K562 (cell line): ENCODE results near the gene ZNF648. TPM values are rescaled to one million over a fixed set of nuclear protein-coding genes. Genes with fewer than 3 reads are reported as not detected.

ENCODE experiments used
- ATAC-seq: fragments of 200-7000 bp; cut with Tn5 transposase; 3 replicates; pipeline ENCODE4 v1.9.1; 2020; ENCODE audit warnings: moderate library complexity
- BruUV-seq: library from RNA; stranded (reverse); fragments of 400-500 nt; replicated peaks from 2 replicates; lab custom pipeline; 2021; lab: Mats Ljungman, UMichigan
- CTCF ChIA-PET: fragments of 300-600 bp; formaldehyde crosslinking; extraction: SDS; loops from one replicate; lab custom pipeline; 2021; ENCODE audit warnings: low intra/inter-chr PET ratio; lab: Yijun Ruan, JAX
- POLR2A ChIA-PET: fragments of 300-600, 350-650 bp; sonication (Branson Sonifier 250); formaldehyde crosslinking; extraction: SDS; loops from one replicate; lab custom pipeline; 2021; ENCODE audit warnings: antibody characterized with exemption, inconsistent platforms; lab: Yijun Ruan, JAX
- DNase-seq, 4 experiments: peaks; one replicate each; pipeline versions ENCODE4 v3.0.0 to v3.0.0-alpha.2; 2011 to 2018; ENCODE audit warnings: low spot score in 3 of 4, mixed read lengths in 3 of 4; ENCODE audit errors: extremely low read depth in 1 of 4
- FAIRE-seq: peaks from 2 replicates; lab custom pipeline; 2011; peaks lifted over from hg19 to GRCh38; lab: Jason Lieb, UNC
- H2AFZ ChIP-seq: 2 replicates; pipeline ENCODE4 v1.6.0; 2011; ENCODE audit warnings: low read depth, low read length, control low read depth, inconsistent platforms
- H3K27ac ChIP-seq: fragments of 200-600 bp; 3 replicates; pipeline ENCODE4 v1.8.0; 2011; ENCODE audit warnings: low read depth, mild to moderate bottlenecking, control low read depth, inconsistent platforms, low read length, moderate library complexity, mixed read lengths; ENCODE audit errors: extremely low read depth
- H3K27me3 ChIP-seq, 2 experiments: fragments of 300-600 bp in 1 of 2; 2 replicates in 1 of 2; 3 replicates in 1 of 2; pipeline versions ENCODE4 v1.6.0 to v1.8.0; 2011; ENCODE audit warnings: inconsistent platforms in 2 of 2, low read length in 2 of 2, mild to moderate bottlenecking in 1 of 2, mixed read lengths in 1 of 2, moderate library complexity in 1 of 2; ENCODE audit not compliant: control insufficient read depth in 2 of 2, insufficient read depth in 2 of 2
- H3K36me3 ChIP-seq: fragments of 300-600 bp; 3 replicates; pipeline ENCODE4 v1.8.0; 2011; ENCODE audit warnings: mild to moderate bottlenecking, low read length, inconsistent platforms; ENCODE audit not compliant: control insufficient read depth, insufficient read depth
- H3K4me1 ChIP-seq, 2 experiments: fragments of 200-600 bp in 1 of 2; replicated peaks in 1 of 2; 2 replicates in 1 of 2; 3 replicates in 1 of 2; pipeline versions ENCODE4 v1.5.1 to v1.8.0; 2011; ENCODE audit warnings: inconsistent platforms in 2 of 2, low read length in 2 of 2, mild to moderate bottlenecking in 1 of 2, mixed read lengths in 1 of 2, moderate library complexity in 1 of 2; ENCODE audit not compliant: control insufficient read depth in 2 of 2, insufficient read depth in 2 of 2
- H3K4me2 ChIP-seq: 2 replicates; pipeline ENCODE4 v1.6.1; 2011; ENCODE audit warnings: low read length, control low read depth, inconsistent platforms, mixed read lengths; ENCODE audit not compliant: insufficient read depth
- H3K4me3 ChIP-seq: fragments of 200-600 bp; sonication (generic), shearing (Covaris generic); 2 replicates; pipeline ENCODE4 v1.5.1; 2016; ENCODE audit warnings: control low read depth, inconsistent platforms
- H3K79me2 ChIP-seq: fragments of 200-600 bp; 3 replicates; pipeline ENCODE4 v1.8.0; 2011; ENCODE audit warnings: low read length, inconsistent platforms; ENCODE audit not compliant: control insufficient read depth, insufficient read depth
- H3K9ac ChIP-seq, 2 experiments: 2 replicates each; pipeline versions ENCODE4 v1.6.0 to v1.6.1; 2011; ENCODE audit warnings: low read depth in 2 of 2, low read length in 2 of 2, control low read depth in 1 of 2, inconsistent platforms in 1 of 2, mild to moderate bottlenecking in 1 of 2, mixed read lengths in 1 of 2; ENCODE audit not compliant: insufficient read depth in 1 of 2
- H3K9me1 ChIP-seq: one replicate; pipeline ENCODE4 v1.6.0; 2011; ENCODE audit warnings: inconsistent platforms, mild to moderate bottlenecking, low read length, moderate library complexity; ENCODE audit not compliant: control insufficient read depth, insufficient read depth
- H3K9me3 ChIP-seq: replicated peaks from 2 replicates; pipeline ENCODE4 v1.5.1; 2011; ENCODE audit warnings: low read depth, low read length, inconsistent platforms; ENCODE audit not compliant: control insufficient read depth, insufficient read depth
- H4K20me1 ChIP-seq: replicated peaks from 2 replicates; pipeline ENCODE4 v1.6.1; 2011; ENCODE audit warnings: low read length, inconsistent platforms, mixed read lengths; ENCODE audit not compliant: control insufficient read depth, insufficient read depth
- E2F3 ChIP-seq: fragments of 250-450 bp; sonication (Bioruptor Pico); IDR thresholded peaks from 2 replicates; pipeline ENCODE4 v1.4.0; 2020; ENCODE audit warnings: mild to moderate bottlenecking
- E2F4 ChIP-seq: sonication (generic); formaldehyde crosslinking; IDR thresholded peaks from 2 replicates; pipeline ENCODE4 v1.8.0; 2022; ENCODE audit warnings: mild to moderate bottlenecking, low read depth, missing genetic modification reagents
- SMC3 ChIP-seq: conservative IDR thresholded peaks from 2 replicates; pipeline ENCODE4 v1.6.1; 2011; ENCODE audit warnings: low read depth, low read length, improper control_type of control experiment; ENCODE audit not compliant: insufficient read depth
- SRSF1 ChIP-seq: fragments of 200-400 bp; formaldehyde crosslinking; IDR thresholded peaks from 2 replicates; pipeline ENCODE4 v1.6.1; 2017; ENCODE audit warnings: mild to moderate bottlenecking, low read depth, low read length, moderate library complexity
- ZNF12 ChIP-seq: sonication (generic); formaldehyde crosslinking; IDR thresholded peaks from 2 replicates; pipeline ENCODE4 v1.4.0; 2020; ENCODE audit warnings: mild to moderate bottlenecking, missing genetic modification reagents
- WGBS: fragments of 100-300 bp; shearing (Covaris generic); methylation state at CpG from one replicate; pipeline ENCODE4 v1.1.6; 2016; ENCODE audit warnings: low coverage, mixed read lengths; ENCODE audit not compliant: insufficient coverage; ENCODE audit errors: missing lambda C conversion rate; 5-methylcytosine and 5-hydroxymethylcytosine counted together
- in situ Hi-C: fragments of 300-500 bp; cut with MboI; formaldehyde crosslinking; loops from 4 replicates; pipeline ENCODE4 v1.15.0; 2018; ENCODE audit warnings: inconsistent platforms, mixed read lengths
- intact Hi-C: fragments of 100-400 bp; cut with micrococcal nuclease; formaldehyde crosslinking; loops from 2 replicates; pipeline ENCODE4 v1.14.2; 2022
- polyA plus RNA-seq, 8 experiments: library from polyadenylated mRNA; depleted of rRNA in 4 of 8; stranded (reverse) in 5 of 8; unstranded in 3 of 8; fragments of >200 nt; fragmentation: Nextera tagmentation in 2 of 8; fragmentation: Illumina TruSeq in 1 of 8; extraction: Ambion mirVana in 2 of 8; extraction: Trizol in 1 of 8; gene quantifications; 2 replicates each; pipeline versions ENCODE4 v1.2.1 to v1.2.3, GENCODE V29; 2011 to 2014; ENCODE audit warnings: inconsistent platforms in 1 of 8, missing spikeins in 1 of 8
- total RNA-seq, 7 experiments: library from RNA; depleted of rRNA in 6 of 7; stranded (reverse); fragments of >200 nt in 6 of 7; fragmentation: Illumina TruSeq in 2 of 7; extraction: Trizol in 2 of 7; gene quantifications; 2 replicates each; pipeline versions ENCODE4 v1.2.1 to v1.2.3, GENCODE V29; 2011 to 2021; ENCODE audit warnings: low replicate concordance in 1 of 7

The ZNF648 gene
- total and polyA plus RNA-seq, 9 of the 15 experiments (the other 6 are each of a cell fraction or from before 2014, with no cell fraction given) = 0.06 to 0.27 (median 0.18) TPM; not detected in 2

DNA sequence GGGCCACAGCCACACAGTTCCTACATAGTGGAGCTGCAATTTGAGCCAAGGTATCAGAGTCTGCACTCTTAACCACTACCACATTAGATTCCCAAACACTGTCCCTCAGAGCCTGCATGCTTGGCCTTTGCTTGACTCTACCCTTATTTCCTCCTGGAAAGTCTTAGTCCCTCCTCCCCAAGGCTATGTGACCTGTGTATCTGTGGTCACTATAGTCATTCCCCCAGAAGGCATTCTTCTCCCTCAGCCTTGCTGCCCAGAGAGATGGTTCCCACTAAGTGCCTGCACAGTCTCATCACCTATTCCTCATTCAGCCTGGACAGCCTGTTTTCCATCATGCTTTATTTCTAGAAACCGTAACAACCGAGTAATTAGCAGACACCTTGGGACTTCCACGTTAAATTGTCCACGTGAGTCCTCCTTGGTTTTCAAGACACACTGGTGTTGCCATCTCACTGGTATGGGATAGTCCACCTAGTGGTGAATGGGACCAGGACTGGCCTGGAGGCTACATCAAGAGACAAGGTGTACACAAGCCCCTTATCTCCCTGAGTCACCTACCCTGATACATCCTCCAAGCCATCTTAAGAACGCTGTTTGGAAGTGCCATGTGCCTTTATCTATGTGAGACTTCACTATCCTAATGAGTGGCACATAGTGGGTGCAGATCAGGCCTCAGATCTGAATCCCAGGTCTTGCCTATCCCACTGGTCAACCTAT lies 3.8 kb upstream of the ZNF648 start:
- CTCF ChIA-PET = no interaction called here
- POLR2A ChIA-PET = interaction anchor here (0.6 to 1.0 kb wide), 2 partner anchors 14 to 223 kb away, joined by 3 read pairs; no protein-coding TSS in a partner anchor
- no peak overlapping the region for H3K27ac ChIP-seq
- peaks cover 5 to 16% of the 10 kb centered on the region in 2 experiments; a peak in 3 of 5 replicates for H3K27me3 ChIP-seq
- no peaks in the 10 kb centered on the region for H3K79me2 ChIP-seq
- no peak for ATAC-seq
- H3K9me1 ChIP-seq = no peaks in the 10 kb centered on the region
- WGBS = 0% methylated on average over 5 of the region's 5 CpGs
- no peaks in the 10 kb centered on the region for H3K9me3 ChIP-seq
- in situ Hi-C loops (loop anchor here (10.0 kb wide), 1 partner anchor 590 kb away; no protein-coding TSS in a partner anchor), intact Hi-C loops (loop anchor here (5.0 kb wide), 1 partner anchor 33 kb away; no protein-coding TSS in a partner anchor)
- no peak for DNase-seq
- H3K4me2 ChIP-seq = no peak overlapping the region
- FAIRE-seq = no peak
- no peaks in the 10 kb centered on the region; a peak in 1 of 5 replicates for H3K4me1 ChIP-seq
- H2AFZ ChIP-seq = no peak overlapping the region
- H3K4me3 ChIP-seq = no peak overlapping the region
- H3K36me3 ChIP-seq = no peaks in the 10 kb centered on the region
- no TSS peak for BruUV-seq
- no peaks in the 10 kb centered on the region for H4K20me1 ChIP-seq
- no peak for TF ChIP-seq E2F3 (CRISPR knock-in tag)
- no peak for TF ChIP-seq ZNF12 (CRISPR knock-in tag)
- TF ChIP-seq SRSF1 = no peak
- no peak for TF ChIP-seq SMC3
- no peak for TF ChIP-seq E2F4 (CRISPR knock-in tag)
- no peak overlapping the region for H3K9ac ChIP-seq
